HEK293 (cell line): ENCODE measurements around the gene ODAD4.

ENCODE experiments used
- CTCF ChIA-PET: fragments of 350-600 bp; formaldehyde crosslinking; extraction: SDS; loops from one replicate; lab custom pipeline; 2021; ENCODE audit warnings: antibody characterized with exemption; lab: Yijun Ruan, JAX
- POLR2A ChIA-PET: fragments of 300-600 bp; formaldehyde crosslinking; extraction: SDS; loops from one replicate; lab custom pipeline; 2020; ENCODE audit warnings: antibody characterized with exemption, inconsistent platforms; lab: Yijun Ruan, JAX
- H3K27ac ChIP-seq: fragments of 200-500 bp; sonication (Bioruptor generic); 2 replicates; pipeline ENCODE4 v1.5.1; 2014; ENCODE audit warnings: low read depth, low read length, control low read depth, inconsistent platforms; ENCODE audit errors: extremely low read depth
- H3K36me3 ChIP-seq, 2 experiments: fragments of 200-500 bp in 1 of 2; sonication (Bioruptor generic) in 1 of 2; 1 replicate in 1 of 2; 2 replicates in 1 of 2; pipeline ENCODE4 v1.5.1; 2014 to 2017; ENCODE audit warnings: inconsistent platforms in 2 of 2, low read length in 2 of 2; ENCODE audit not compliant: control insufficient read depth in 2 of 2, insufficient read depth in 1 of 2
- H3K4me1 ChIP-seq: fragments of 200-500 bp; sonication (Bioruptor generic); 2 replicates; pipeline ENCODE4 v1.5.1; 2014; ENCODE audit warnings: mild to moderate bottlenecking, low read length, inconsistent platforms; ENCODE audit not compliant: control insufficient read depth, insufficient read depth
- H3K4me3 ChIP-seq: 2 replicates; pipeline ENCODE4 v1.5.1; 2011; ENCODE audit warnings: low read depth, mild to moderate bottlenecking, control low read depth, low read length, moderate library complexity
- H3K9me3 ChIP-seq: fragments of 200-500 bp; sonication (Bioruptor generic); 2 replicates; pipeline ENCODE4 v1.5.1; 2014; ENCODE audit warnings: low read depth, low read length, inconsistent platforms; ENCODE audit not compliant: control insufficient read depth, insufficient read depth
- GLIS1 ChIP-seq: fragments of 450-650 bp; formaldehyde crosslinking; IDR thresholded peaks from 2 replicates; pipeline ENCODE4 v1.5.1; 2016; ENCODE audit warnings: missing biosample characterization, missing genetic modification characterization
- HOXD13 ChIP-seq: sonication (generic); formaldehyde crosslinking; IDR thresholded peaks from 2 replicates; pipeline ENCODE4 v1.8.0; 2022; ENCODE audit warnings: missing genetic modification reagents, borderline replicate concordance
- OSR2 ChIP-seq: fragments of 450-650 bp; formaldehyde crosslinking; IDR thresholded peaks from 2 replicates; pipeline ENCODE4 v1.5.1; 2016; ENCODE audit warnings: missing biosample characterization, missing genetic modification characterization
- PBX3 ChIP-seq: sonication (generic); formaldehyde crosslinking; IDR thresholded peaks from 2 replicates; pipeline ENCODE4 v1.8.1; 2022; ENCODE audit warnings: mild to moderate bottlenecking, moderate library complexity, missing genetic modification reagents
- RBAK ChIP-seq: fragments of 450-650 bp; formaldehyde crosslinking; IDR thresholded peaks from 2 replicates; pipeline ENCODE4 v1.5.1; 2016; ENCODE audit warnings: missing biosample characterization, missing genetic modification characterization
- ZBTB48 ChIP-seq: fragments of 450-650 bp; formaldehyde crosslinking; IDR thresholded peaks from 2 replicates; pipeline ENCODE4 v1.5.1; 2016; ENCODE audit warnings: missing biosample characterization, missing genetic modification characterization
- ZIC2 ChIP-seq: fragments of 450-650 bp; formaldehyde crosslinking; IDR thresholded peaks from 2 replicates; pipeline ENCODE4 v1.5.1; 2016; ENCODE audit warnings: missing biosample characterization, missing genetic modification characterization
- ZNF121 ChIP-seq: fragments of 450-650 bp; formaldehyde crosslinking; IDR thresholded peaks from 2 replicates; pipeline ENCODE4 v1.5.1; 2016; ENCODE audit warnings: missing biosample characterization, missing genetic modification characterization
- ZNF157 ChIP-seq: fragments of 450-650 bp; formaldehyde crosslinking; IDR thresholded peaks from 2 replicates; pipeline ENCODE4 v1.5.1; 2016; ENCODE audit warnings: missing biosample characterization, missing genetic modification characterization
- ZNF24 ChIP-seq: fragments of 450-650 bp; formaldehyde crosslinking; IDR thresholded peaks from 2 replicates; pipeline ENCODE4 v1.5.1; 2016; ENCODE audit warnings: missing biosample characterization, missing genetic modification characterization
- ZNF324 ChIP-seq: fragments of 450-650 bp; formaldehyde crosslinking; IDR thresholded peaks from 2 replicates; pipeline ENCODE4 v1.5.1; 2016; ENCODE audit warnings: missing biosample characterization, missing genetic modification characterization
- ZNF366 ChIP-seq: fragments of 450-650 bp; formaldehyde crosslinking; conservative IDR thresholded peaks from 2 replicates; pipeline ENCODE4 v1.5.1; 2016; ENCODE audit warnings: missing biosample characterization, missing genetic modification characterization
- ZNF391 ChIP-seq: fragments of 450-650 bp; formaldehyde crosslinking; IDR thresholded peaks from 2 replicates; pipeline ENCODE4 v1.5.1; 2016; ENCODE audit warnings: low read depth, missing biosample characterization, missing genetic modification characterization, borderline replicate concordance
- ZNF423 ChIP-seq: fragments of 450-650 bp; formaldehyde crosslinking; IDR thresholded peaks from 2 replicates; pipeline ENCODE4 v1.5.1; 2016; ENCODE audit warnings: missing biosample characterization, missing genetic modification characterization
- ZNF48 ChIP-seq: fragments of 450-650 bp; formaldehyde crosslinking; IDR thresholded peaks from 2 replicates; pipeline ENCODE4 v1.5.1; 2016; ENCODE audit warnings: missing biosample characterization, missing genetic modification characterization
- ZNF548 ChIP-seq: fragments of 450-650 bp; formaldehyde crosslinking; IDR thresholded peaks from 2 replicates; pipeline ENCODE4 v1.5.1; 2016; ENCODE audit warnings: missing biosample characterization, missing genetic modification characterization
- ZNF558 ChIP-seq: fragments of 450-650 bp; formaldehyde crosslinking; IDR thresholded peaks from 2 replicates; pipeline ENCODE4 v1.5.1; 2016; ENCODE audit warnings: missing biosample characterization, missing genetic modification characterization
- ZNF560 ChIP-seq: fragments of 450-650 bp; formaldehyde crosslinking; IDR thresholded peaks from 2 replicates; pipeline ENCODE4 v1.5.1; 2017; ENCODE audit warnings: missing biosample characterization, missing genetic modification characterization, borderline replicate concordance
- ZNF626 ChIP-seq: fragments of 450-650 bp; sonication (Bioruptor Pico); formaldehyde crosslinking; IDR thresholded peaks from 2 replicates; pipeline ENCODE4 v1.5.1; 2018; ENCODE audit warnings: missing biosample characterization, missing genetic modification characterization, inconsistent platforms
- ZNF629 ChIP-seq: fragments of 450-650 bp; formaldehyde crosslinking; IDR thresholded peaks from 2 replicates; pipeline ENCODE4 v1.5.1; 2017; ENCODE audit warnings: missing biosample characterization, missing genetic modification characterization
- ZNF670 ChIP-seq: fragments of 450-650 bp; formaldehyde crosslinking; IDR thresholded peaks from 2 replicates; pipeline ENCODE4 v1.5.1; 2016; ENCODE audit warnings: missing biosample characterization, missing genetic modification characterization, low read depth
- TF ChIP-seq, protein P1 (sequence below): fragments of 450-650 bp; formaldehyde crosslinking; IDR thresholded peaks from 2 replicates; pipeline ENCODE4 v1.5.1; 2016; ENCODE audit warnings: missing biosample characterization, missing genetic modification characterization
- TF ChIP-seq, protein P2 (sequence below): fragments of 450-650 bp; formaldehyde crosslinking; conservative IDR thresholded peaks from 2 replicates; pipeline ENCODE4 v1.5.1; 2016; ENCODE audit warnings: low read depth, missing biosample characterization, missing genetic modification characterization

ODAD4 gene

DNA sequence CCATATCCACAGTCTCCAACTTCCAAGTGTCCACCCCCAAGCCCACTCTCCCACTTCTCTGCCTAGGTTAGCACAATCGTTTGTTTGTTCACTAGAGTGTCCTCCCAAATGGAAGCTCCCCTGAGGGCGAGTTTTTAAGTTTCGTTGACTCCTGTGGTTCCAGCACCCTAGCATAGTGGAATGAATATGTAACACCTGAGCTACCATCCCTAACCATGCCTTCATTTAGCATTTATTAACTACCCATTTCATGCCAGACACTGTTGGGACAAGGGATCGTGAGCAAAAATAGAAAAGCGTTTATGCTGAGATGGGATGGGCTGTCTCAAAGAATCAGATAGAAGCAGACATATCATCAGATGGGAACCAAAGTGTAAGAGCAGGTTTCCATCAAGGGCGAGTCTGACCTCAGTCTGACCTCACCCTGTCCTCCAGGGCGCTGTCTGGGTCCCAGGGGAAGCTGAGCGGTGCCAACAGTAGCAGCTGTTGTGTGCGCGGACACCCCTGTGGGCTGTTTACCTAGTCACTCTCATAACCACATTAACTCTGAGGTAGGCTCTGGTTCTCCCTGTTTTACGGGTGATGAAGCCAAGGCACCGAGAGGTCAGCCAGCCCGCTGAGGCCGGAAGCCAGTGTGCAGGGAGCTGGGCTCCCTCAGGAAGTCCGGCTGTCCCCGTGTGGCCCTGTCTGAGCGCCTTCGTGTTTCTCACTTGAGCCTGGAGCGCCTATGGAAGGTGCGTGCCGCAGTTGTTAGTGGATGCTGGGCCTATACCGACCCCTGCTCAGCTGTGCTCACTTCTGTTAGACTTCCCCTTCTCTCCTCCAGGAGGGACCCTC lies 42.4 kb downstream of the ODAD4 start:
- Histone ChIP-seq H3K27ac (peak overlapping the region; percentile 17; the same call in 1 of the 2 replicates), H3K4me3 (no peak overlapping the region), H3K9me3 (no peaks in the 10 kb centered on the region), H3K36me3 (peaks cover 42 to 96% of the 10 kb centered on the region in 2 experiments), H3K4me1 (no peaks in the 10 kb centered on the region)
- POLR2A ChIA-PET: interaction anchor here (0.6 to 1.8 kb wide), 5 partner anchors 10 to 267 kb away, joined by 3 to 5 read pairs (median 3); partner anchors contain the start of gene DNAJC7
- CTCF ChIA-PET: interaction anchor here (0.7 to 1.3 kb wide), 4 partner anchors 10 to 53 kb away, joined by 3 to 8 read pairs (median 3); partner anchors contain the start of gene DNAJC7
- TF ChIP-seq GLIS1 (tag by site-specific recombination): peak; percentile 47
- TF ChIP-seq ZBTB48 (tag by site-specific recombination): peak; percentile 15; the same call in 1 of the 2 replicates
- TF ChIP-seq OSR2: peak; percentile 66
- TF ChIP-seq ZNF558 (tag by site-specific recombination): no peak
- peak; percentile 31; the same call in 1 of the 2 replicates for TF ChIP-seq ZNF423 (tag by site-specific recombination)
- no peak for TF ChIP-seq ZNF324 (tag by site-specific recombination)
- TF ChIP-seq ZNF629 (tag by site-specific recombination): 0 out of 2 replicates have a peak, but pooled peaks have one; percentile 18
- no peak for TF ChIP-seq ZNF626
- TF ChIP-seq ZIC2 (tag by site-specific recombination): peak; percentile 58
- no peak for TF ChIP-seq ZNF24 (tag by site-specific recombination)

GRCh38 chr17:41973408-41973811 lies 43.0 kb downstream of the ODAD4 start:
- H3K36me3 ChIP-seq: peaks cover 49 to 96% of the 10 kb centered on the region in 2 experiments
- ChIA-PET POLR2A (interaction anchor here (0.6 to 1.8 kb wide), 3 partner anchors 9 to 44 kb away, joined by 3 to 5 read pairs (median 3); partner anchors contain the start of gene DNAJC7), CTCF (interaction anchor here (1.1 to 4.6 kb wide), 2 partner anchors 11 to 13 kb away, joined by 3 to 24 read pairs; no protein-coding TSS in a partner anchor)
- H3K4me1 ChIP-seq: no peaks in the 10 kb centered on the region
- no peaks in the 10 kb centered on the region for H3K9me3 ChIP-seq
- H3K27ac ChIP-seq: no peak overlapping the region
- H3K4me3 ChIP-seq: no peak overlapping the region
- TF ChIP-seq GLIS1 (tag by site-specific recombination): no peak
- no peak for TF ChIP-seq ZNF48 (tag by site-specific recombination)
- no peak for TF ChIP-seq ZNF629 (tag by site-specific recombination)
- no peak for TF ChIP-seq PBX3 (CRISPR knock-in tag)
- no peak for TF ChIP-seq ZNF560
- no peak for TF ChIP-seq ZNF548
- no peak for TF ChIP-seq RBAK (tag by site-specific recombination)
- TF ChIP-seq ZNF121 (tag by site-specific recombination): no peak

DNA sequence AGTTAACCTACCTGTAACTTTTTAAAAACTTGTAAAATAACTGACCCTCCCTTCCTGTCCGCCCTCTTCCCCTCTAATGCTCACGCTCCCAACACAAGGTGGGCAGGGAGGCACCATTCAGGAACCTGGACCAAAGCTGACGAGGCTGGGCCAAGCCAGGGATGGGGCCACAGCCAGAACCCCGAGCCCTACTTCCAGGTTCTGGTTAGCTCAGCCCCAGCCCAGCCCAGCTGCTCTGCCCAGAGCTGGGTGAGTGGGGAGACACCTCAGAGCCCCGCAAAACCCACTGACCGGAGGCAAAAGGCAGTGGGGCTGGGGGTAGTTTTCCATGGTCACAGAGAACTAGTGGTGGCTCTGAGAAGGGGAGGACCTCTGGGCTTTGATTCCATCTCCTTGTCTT lies 43.6 kb downstream of the ODAD4 start:
- Histone ChIP-seq H3K4me3 (no peak overlapping the region), H3K36me3 (peaks cover 50 to 95% of the 10 kb centered on the region in 2 experiments), H3K27ac (peak overlapping the region; percentile 12; the same call in 1 of the 2 replicates), H3K4me1 (no peaks in the 10 kb centered on the region), H3K9me3 (no peaks in the 10 kb centered on the region)
- ChIA-PET CTCF (interaction anchor here (0.6 to 4.6 kb wide), 4 partner anchors 8 to 61 kb away, joined by 3 to 24 read pairs (median 4); no protein-coding TSS in a partner anchor), POLR2A (interaction anchor here (1.0 to 1.8 kb wide), 2 partner anchors 9 to 12 kb away, joined by 3 to 5 read pairs; no protein-coding TSS in a partner anchor)
- no peak for TF ChIP-seq ZNF670 (tag by site-specific recombination)
- TF ChIP-seq ZNF366: no peak
- no peak for TF ChIP-seq ZNF391 (tag by site-specific recombination)
- TF ChIP-seq, protein P1, sequence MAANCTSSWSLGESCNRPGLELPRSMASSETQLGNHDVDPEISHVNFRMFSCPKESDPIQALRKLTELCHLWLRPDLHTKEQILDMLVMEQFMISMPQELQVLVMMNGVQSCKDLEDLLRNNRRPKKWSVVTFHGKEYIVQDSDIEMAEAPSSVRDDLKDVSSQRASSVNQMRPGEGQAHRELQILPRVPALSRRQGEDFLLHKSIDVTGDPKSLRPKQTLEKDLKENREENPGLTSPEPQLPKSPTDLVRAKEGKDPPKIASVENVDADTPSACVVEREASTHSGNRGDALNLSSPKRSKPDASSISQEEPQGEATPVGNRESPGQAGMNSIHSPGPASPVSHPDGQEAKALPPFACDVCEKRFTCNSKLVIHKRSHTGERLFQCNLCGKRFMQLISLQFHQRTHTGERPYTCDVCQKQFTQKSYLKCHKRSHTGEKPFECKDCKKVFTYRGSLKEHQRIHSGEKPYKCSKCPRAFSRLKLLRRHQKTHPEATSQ (tag by site-specific recombination): no peak
- TF ChIP-seq, protein P2, sequence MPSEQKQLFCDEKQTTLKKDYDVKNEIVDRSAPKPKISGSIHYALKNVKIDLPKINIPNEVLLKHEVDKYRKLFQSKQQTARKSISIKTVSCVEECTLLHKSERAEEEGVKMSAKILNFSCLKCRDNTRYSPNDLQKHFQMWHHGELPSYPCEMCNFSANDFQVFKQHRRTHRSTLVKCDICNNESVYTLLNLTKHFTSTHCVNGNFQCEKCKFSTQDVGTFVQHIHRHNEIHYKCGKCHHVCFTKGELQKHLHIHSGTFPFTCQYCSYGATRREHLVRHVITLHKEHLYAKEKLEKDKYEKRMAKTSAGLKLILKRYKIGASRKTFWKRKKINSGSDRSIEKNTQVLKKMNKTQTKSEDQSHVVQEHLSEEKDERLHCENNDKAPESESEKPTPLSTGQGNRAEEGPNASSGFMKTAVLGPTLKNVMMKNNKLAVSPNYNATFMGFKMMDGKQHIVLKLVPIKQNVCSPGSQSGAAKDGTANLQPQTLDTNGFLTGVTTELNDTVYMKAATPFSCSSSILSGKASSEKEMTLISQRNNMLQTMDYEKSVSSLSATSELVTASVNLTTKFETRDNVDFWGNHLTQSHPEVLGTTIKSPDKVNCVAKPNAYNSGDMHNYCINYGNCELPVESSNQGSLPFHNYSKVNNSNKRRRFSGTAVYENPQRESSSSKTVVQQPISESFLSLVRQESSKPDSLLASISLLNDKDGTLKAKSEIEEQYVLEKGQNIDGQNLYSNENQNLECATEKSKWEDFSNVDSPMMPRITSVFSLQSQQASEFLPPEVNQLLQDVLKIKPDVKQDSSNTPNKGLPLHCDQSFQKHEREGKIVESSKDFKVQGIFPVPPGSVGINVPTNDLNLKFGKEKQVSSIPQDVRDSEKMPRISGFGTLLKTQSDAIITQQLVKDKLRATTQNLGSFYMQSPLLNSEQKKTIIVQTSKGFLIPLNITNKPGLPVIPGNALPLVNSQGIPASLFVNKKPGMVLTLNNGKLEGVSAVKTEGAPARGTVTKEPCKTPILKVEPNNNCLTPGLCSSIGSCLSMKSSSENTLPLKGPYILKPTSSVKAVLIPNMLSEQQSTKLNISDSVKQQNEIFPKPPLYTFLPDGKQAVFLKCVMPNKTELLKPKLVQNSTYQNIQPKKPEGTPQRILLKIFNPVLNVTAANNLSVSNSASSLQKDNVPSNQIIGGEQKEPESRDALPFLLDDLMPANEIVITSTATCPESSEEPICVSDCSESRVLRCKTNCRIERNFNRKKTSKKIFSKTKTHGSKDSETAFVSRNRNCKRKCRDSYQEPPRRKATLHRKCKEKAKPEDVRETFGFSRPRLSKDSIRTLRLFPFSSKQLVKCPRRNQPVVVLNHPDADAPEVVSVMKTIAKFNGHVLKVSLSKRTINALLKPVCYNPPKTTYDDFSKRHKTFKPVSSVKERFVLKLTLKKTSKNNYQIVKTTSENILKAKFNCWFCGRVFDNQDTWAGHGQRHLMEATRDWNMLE (tag by site-specific recombination): no peak
- no peak for TF ChIP-seq GLIS1 (tag by site-specific recombination)
- no peak for TF ChIP-seq ZNF157
- no peak for TF ChIP-seq HOXD13 (CRISPR knock-in tag)
